GM23338 (cell line): ENCODE data around the gene SSMEM1. TPM values are rescaled to one million over a fixed set of nuclear protein-coding genes. Genes with fewer than 3 reads are reported as not detected.

Experiments used
- ATAC-seq: fragments of 200-7000 bp; cut with Tn5 transposase; 3 replicates; pipeline ENCODE4 v1.9.1; 2020
- DNase-seq: peaks from one replicate; pipeline ENCODE4 v3.0.0-alpha.2; 2015; ENCODE audit warnings: low spot score
- H2AFZ ChIP-seq: fragments of 200-600 bp; sonication (generic); 2 replicates; pipeline ENCODE4 v1.8.0; 2016; ENCODE audit warnings: antibody characterized with exemption, mild to moderate bottlenecking, moderate library complexity
- H3F3A ChIP-seq: fragments of 200-600 bp; sonication (generic); replicated peaks from 2 replicates; pipeline ENCODE4 v1.8.0; 2017; ENCODE audit warnings: antibody characterized with exemption, mixed run types, low read depth
- H3K27ac ChIP-seq: fragments of 200-600 bp; sonication (generic); 2 replicates; pipeline ENCODE4 v1.6.1; 2016; ENCODE audit warnings: low read depth
- H3K27me3 ChIP-seq: fragments of 200-600 bp; sonication (generic); 2 replicates; pipeline ENCODE4 v1.8.0; 2016; ENCODE audit warnings: mild to moderate bottlenecking, mixed run types, moderate library complexity; ENCODE audit not compliant: insufficient read depth
- H3K36me3 ChIP-seq: fragments of 200-600 bp; sonication (generic); 2 replicates; pipeline ENCODE4 v1.8.0; 2016; ENCODE audit warnings: mild to moderate bottlenecking; ENCODE audit not compliant: insufficient read depth
- H3K4me1 ChIP-seq: fragments of 200-600 bp; sonication (generic); 2 replicates; pipeline ENCODE4 v1.8.0; 2016; ENCODE audit warnings: mild to moderate bottlenecking, moderate library complexity; ENCODE audit not compliant: insufficient read depth
- H3K4me2 ChIP-seq: fragments of 200-600 bp; sonication (generic); 2 replicates; pipeline ENCODE4 v1.7.1; 2017; ENCODE audit warnings: mixed run types
- H3K4me3 ChIP-seq: fragments of 200-600 bp; sonication (generic); 2 replicates; pipeline ENCODE4 v1.6.1; 2016; ENCODE audit warnings: mixed run types
- H3K79me2 ChIP-seq: fragments of 200-600 bp; sonication (generic); replicated peaks from 2 replicates; pipeline ENCODE4 v1.8.0; 2017; ENCODE audit warnings: mild to moderate bottlenecking; ENCODE audit not compliant: insufficient read depth
- H3K9me2 ChIP-seq: fragments of 200-600 bp; sonication (generic); 2 replicates; pipeline ENCODE4 v1.8.0; 2017; ENCODE audit not compliant: insufficient read depth
- H4K20me1 ChIP-seq: fragments of 200-600 bp; sonication (generic); replicated peaks from 2 replicates; pipeline ENCODE4 v1.8.0; 2017; ENCODE audit warnings: mild to moderate bottlenecking; ENCODE audit not compliant: insufficient read depth
- H3K27ac Mint-ChIP-seq: 2 replicates; pipeline ENCODE4 v1.8.0; 2020; ENCODE audit warnings: inconsistent platforms, mild to moderate bottlenecking, moderate library complexity, mixed read lengths
- H3K27me3 Mint-ChIP-seq: 3 replicates; pipeline ENCODE4 v1.8.0; 2022; ENCODE audit warnings: low read depth, mild to moderate bottlenecking, moderate library complexity, mixed read lengths, inconsistent platforms; ENCODE audit not compliant: insufficient read depth, poor library complexity
- H3K36me3 Mint-ChIP-seq: 3 replicates; pipeline ENCODE4 v1.8.0; 2021; ENCODE audit warnings: low read depth, mild to moderate bottlenecking, inconsistent platforms, moderate library complexity, mixed read lengths
- H3K4me1 Mint-ChIP-seq: 3 replicates; pipeline ENCODE4 v1.8.0; 2020; ENCODE audit warnings: mild to moderate bottlenecking, inconsistent platforms, mixed read lengths
- H3K4me3 Mint-ChIP-seq: 3 replicates; pipeline ENCODE4 v1.8.0; 2021; ENCODE audit warnings: moderate library complexity, mild to moderate bottlenecking, inconsistent platforms, mixed read lengths
- H3K9me3 Mint-ChIP-seq: 3 replicates; pipeline ENCODE4 v1.8.0; 2020; ENCODE audit warnings: moderate library complexity, mild to moderate bottlenecking, inconsistent platforms, mixed read lengths
- CREB1 ChIP-seq: fragments of 250-450 bp; sonication (Bioruptor Pico); IDR thresholded peaks from 2 replicates; pipeline ENCODE4 v1.5.0; 2020; ENCODE audit warnings: low read depth, mild to moderate bottlenecking, moderate library complexity
- EZH2 ChIP-seq: fragments of 200-600 bp; sonication (generic); IDR thresholded peaks from one replicate; pipeline ENCODE4 v1.8.0; 2017; ENCODE audit warnings: antibody characterized with exemption, mild to moderate bottlenecking, low read depth; ENCODE audit not compliant: unreplicated experiment
- EZH2phosphoT487 ChIP-seq: fragments of 200-600 bp; sonication (generic); IDR thresholded peaks from one replicate; pipeline ENCODE4 v1.8.1; 2018; ENCODE audit warnings: antibody characterized with exemption; ENCODE audit not compliant: unreplicated experiment
- JUNB ChIP-seq: IDR thresholded peaks from one replicate; pipeline ENCODE4 v1.6.1; 2016; ENCODE audit warnings: antibody characterized with exemption; ENCODE audit not compliant: unreplicated experiment
- NANOG ChIP-seq: IDR thresholded peaks from 2 replicates; pipeline ENCODE4 v1.6.1; 2016; ENCODE audit warnings: antibody characterized with exemption, borderline replicate concordance
- POLR2AphosphoS5 ChIP-seq: IDR thresholded peaks from 2 replicates; pipeline ENCODE4 v1.6.1; 2016; ENCODE audit warnings: antibody characterized with exemption, low read depth
- REST ChIP-seq: IDR thresholded peaks from one replicate; pipeline ENCODE4 v1.6.1; 2018; ENCODE audit warnings: antibody characterized with exemption; ENCODE audit not compliant: unreplicated experiment
- STAT1 ChIP-seq: IDR thresholded peaks from one replicate; pipeline ENCODE4 v1.6.1; 2016; ENCODE audit warnings: antibody characterized with exemption; ENCODE audit not compliant: unreplicated experiment
- ZNF114 ChIP-seq: fragments of 250-450 bp; sonication (Bioruptor Pico); IDR thresholded peaks from 2 replicates; pipeline ENCODE4 v1.5.0; 2020; ENCODE audit warnings: mild to moderate bottlenecking, moderate library complexity
- ZNF331 ChIP-seq: fragments of 250-450 bp; sonication (Bioruptor Pico); IDR thresholded peaks from 2 replicates; pipeline ENCODE4 v1.5.0; 2020; ENCODE audit warnings: low read depth, mild to moderate bottlenecking, moderate library complexity
- ZNF462 ChIP-seq: fragments of 250-450 bp; sonication (Bioruptor Pico); IDR thresholded peaks from 2 replicates; pipeline ENCODE4 v1.5.0; 2020; ENCODE audit warnings: mild to moderate bottlenecking, moderate library complexity
- polyA plus RNA-seq: library from polyadenylated mRNA; unstranded; fragments of >200 nt; fragmentation: Nextera tagmentation; extraction: Ambion mirVana; gene quantifications from 2 replicates; pipeline ENCODE4 v1.2.1, GENCODE V29; 2016
- total RNA-seq: library from RNA; depleted of rRNA; stranded (reverse); fragments of >200 nt; shearing (Covaris generic); gene quantifications from 2 replicates; pipeline ENCODE4 v1.2.3, GENCODE V29; 2014
- TF ChIP-seq, protein P1 (sequence below), 2 experiments: fragments of 200-600 bp in 1 of 2; sonication (generic) in 1 of 2; conservative IDR thresholded peaks; 2 replicates each; pipeline versions ENCODE4 v1.5.1 to v1.6.1; 2016 to 2017; ENCODE audit warnings: antibody characterized with exemption in 2 of 2, low read depth in 2 of 2, mild to moderate bottlenecking in 2 of 2, moderate library complexity in 1 of 2
- TF ChIP-seq, protein P2 (sequence below): IDR thresholded peaks from 2 replicates; pipeline ENCODE4 v1.6.1; 2016; ENCODE audit warnings: antibody characterized with exemption

The SSMEM1 gene
- total and polyA plus RNA-seq, 2 experiments from 2014 or later: not detected

DNA sequence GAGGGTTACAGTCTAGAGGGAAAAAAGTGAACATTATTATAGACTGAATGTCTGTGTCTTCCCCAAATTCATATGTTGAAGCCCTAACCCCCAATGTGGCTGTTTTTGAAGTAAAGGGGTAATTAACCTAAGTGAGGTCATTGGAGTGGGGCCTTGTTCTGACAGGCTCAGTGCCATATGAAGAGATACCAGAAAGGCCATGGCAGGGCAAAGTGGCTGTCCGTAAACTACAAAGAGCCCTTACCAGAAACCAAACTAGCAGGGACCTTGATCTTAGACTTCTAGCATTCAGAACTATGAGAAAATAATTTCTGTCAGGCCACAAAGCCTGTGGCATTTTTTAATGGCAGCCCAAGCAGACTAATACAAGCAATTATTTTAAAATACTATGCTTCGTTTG is 11.2 kb upstream of the SSMEM1 start:
- no peak overlapping the region for H2AFZ ChIP-seq
- H3K36me3 Mint-ChIP-seq: peaks cover 54% of the 10 kb centered on the region
- H3K36me3 ChIP-seq: peaks cover 18% of the 10 kb centered on the region
- H3K4me1 ChIP-seq: no peaks in the 10 kb centered on the region
- DNase-seq (no peak), ATAC-seq (no peak)
- H3K9me2 ChIP-seq: no peaks in the 10 kb centered on the region
- no peak overlapping the region for H3K27ac Mint-ChIP-seq
- no peak overlapping the region for H3K27ac ChIP-seq
- no peaks in the 10 kb centered on the region for H4K20me1 ChIP-seq
- H3K4me3 ChIP-seq: no peak overlapping the region
- H3K4me1 Mint-ChIP-seq: no peaks in the 10 kb centered on the region
- TF ChIP-seq, protein P1, sequence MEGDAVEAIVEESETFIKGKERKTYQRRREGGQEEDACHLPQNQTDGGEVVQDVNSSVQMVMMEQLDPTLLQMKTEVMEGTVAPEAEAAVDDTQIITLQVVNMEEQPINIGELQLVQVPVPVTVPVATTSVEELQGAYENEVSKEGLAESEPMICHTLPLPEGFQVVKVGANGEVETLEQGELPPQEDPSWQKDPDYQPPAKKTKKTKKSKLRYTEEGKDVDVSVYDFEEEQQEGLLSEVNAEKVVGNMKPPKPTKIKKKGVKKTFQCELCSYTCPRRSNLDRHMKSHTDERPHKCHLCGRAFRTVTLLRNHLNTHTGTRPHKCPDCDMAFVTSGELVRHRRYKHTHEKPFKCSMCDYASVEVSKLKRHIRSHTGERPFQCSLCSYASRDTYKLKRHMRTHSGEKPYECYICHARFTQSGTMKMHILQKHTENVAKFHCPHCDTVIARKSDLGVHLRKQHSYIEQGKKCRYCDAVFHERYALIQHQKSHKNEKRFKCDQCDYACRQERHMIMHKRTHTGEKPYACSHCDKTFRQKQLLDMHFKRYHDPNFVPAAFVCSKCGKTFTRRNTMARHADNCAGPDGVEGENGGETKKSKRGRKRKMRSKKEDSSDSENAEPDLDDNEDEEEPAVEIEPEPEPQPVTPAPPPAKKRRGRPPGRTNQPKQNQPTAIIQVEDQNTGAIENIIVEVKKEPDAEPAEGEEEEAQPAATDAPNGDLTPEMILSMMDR (conservative IDR thresholded peaks at IDR 0.05; ENCODE audit: low read depth in 2 of 2): no peak
- TF ChIP-seq, protein P2, sequence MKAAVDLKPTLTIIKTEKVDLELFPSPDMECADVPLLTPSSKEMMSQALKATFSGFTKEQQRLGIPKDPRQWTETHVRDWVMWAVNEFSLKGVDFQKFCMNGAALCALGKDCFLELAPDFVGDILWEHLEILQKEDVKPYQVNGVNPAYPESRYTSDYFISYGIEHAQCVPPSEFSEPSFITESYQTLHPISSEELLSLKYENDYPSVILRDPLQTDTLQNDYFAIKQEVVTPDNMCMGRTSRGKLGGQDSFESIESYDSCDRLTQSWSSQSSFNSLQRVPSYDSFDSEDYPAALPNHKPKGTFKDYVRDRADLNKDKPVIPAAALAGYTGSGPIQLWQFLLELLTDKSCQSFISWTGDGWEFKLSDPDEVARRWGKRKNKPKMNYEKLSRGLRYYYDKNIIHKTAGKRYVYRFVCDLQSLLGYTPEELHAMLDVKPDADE: no peak
- TF ChIP-seq EZH2phosphoT487: no peak
- no peak for TF ChIP-seq EZH2
- TF ChIP-seq POLR2AphosphoS5: no peak
- no peak for TF ChIP-seq STAT1
- no peak for TF ChIP-seq JUNB
- no peak for TF ChIP-seq ZNF114 (CRISPR knock-in tag)
- TF ChIP-seq ZNF331: no peak
- no peak for TF ChIP-seq CREB1
- no peak for TF ChIP-seq NANOG
- no peak for TF ChIP-seq REST
- no peak for TF ChIP-seq ZNF462 (CRISPR knock-in tag)
- H3K27me3 ChIP-seq: no peaks in the 10 kb centered on the region
- no peaks in the 10 kb centered on the region for H3K79me2 ChIP-seq
- no peak overlapping the region for H3K4me2 ChIP-seq
- H3K4me3 Mint-ChIP-seq: no peak overlapping the region
- H3F3A ChIP-seq: no peaks in the 10 kb centered on the region
- H3K9me3 Mint-ChIP-seq: no peaks in the 10 kb centered on the region
- H3K27me3 Mint-ChIP-seq: peaks cover 1% of the 10 kb centered on the region
